ENCODE data around the gene RAB40B. TPM values are rescaled to one million over a fixed set of nuclear protein-coding genes. Genes with fewer than 3 reads are reported as not detected.

RAB40B gene
- polyA plus RNA-seq, 1 experiment, result 9.4 TPM

GRCh38 chr17:82693168-82693867, 5.2 kb downstream of the RAB40B start:
- TF ChIP-seq, protein P1, sequence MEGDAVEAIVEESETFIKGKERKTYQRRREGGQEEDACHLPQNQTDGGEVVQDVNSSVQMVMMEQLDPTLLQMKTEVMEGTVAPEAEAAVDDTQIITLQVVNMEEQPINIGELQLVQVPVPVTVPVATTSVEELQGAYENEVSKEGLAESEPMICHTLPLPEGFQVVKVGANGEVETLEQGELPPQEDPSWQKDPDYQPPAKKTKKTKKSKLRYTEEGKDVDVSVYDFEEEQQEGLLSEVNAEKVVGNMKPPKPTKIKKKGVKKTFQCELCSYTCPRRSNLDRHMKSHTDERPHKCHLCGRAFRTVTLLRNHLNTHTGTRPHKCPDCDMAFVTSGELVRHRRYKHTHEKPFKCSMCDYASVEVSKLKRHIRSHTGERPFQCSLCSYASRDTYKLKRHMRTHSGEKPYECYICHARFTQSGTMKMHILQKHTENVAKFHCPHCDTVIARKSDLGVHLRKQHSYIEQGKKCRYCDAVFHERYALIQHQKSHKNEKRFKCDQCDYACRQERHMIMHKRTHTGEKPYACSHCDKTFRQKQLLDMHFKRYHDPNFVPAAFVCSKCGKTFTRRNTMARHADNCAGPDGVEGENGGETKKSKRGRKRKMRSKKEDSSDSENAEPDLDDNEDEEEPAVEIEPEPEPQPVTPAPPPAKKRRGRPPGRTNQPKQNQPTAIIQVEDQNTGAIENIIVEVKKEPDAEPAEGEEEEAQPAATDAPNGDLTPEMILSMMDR (IDR thresholded peaks at IDR 0.05; ENCODE audit: insufficient read depth, low read depth, low read length), result no peak
- Histone ChIP-seq H3K4me3 (ENCODE audit: low read depth, low read length) (no peak overlapping the region), H3K36me3 (ENCODE audit: control insufficient read depth, insufficient read depth, low read length) (no peaks in the 10 kb centered on the region), H3K27me3 (ENCODE audit: control insufficient read depth, insufficient read depth, low read length) (peaks cover 2% of the 10 kb centered on the region; the same call in 1 of the 2 replicates)
- POLR2A ChIA-PET, result no interaction called here
- CTCF ChIA-PET, result no interaction called here
- no peak for DNase-seq (ENCODE audit: low read depth)

- POLR2A ChIA-PET, result no interaction called here
- H3K36me3 ChIP-seq (ENCODE audit: control insufficient read depth, insufficient read depth, low read length), result no peaks in the 10 kb centered on the region
- TF ChIP-seq, protein P1 (IDR thresholded peaks at IDR 0.05; ENCODE audit: insufficient read depth, low read depth, low read length), result no peak
- CTCF ChIA-PET, result no interaction called here
- no peak overlapping the region for H3K4me3 ChIP-seq (ENCODE audit: low read depth, low read length)
- peaks cover 1% of the 10 kb centered on the region; the same call in 1 of the 2 replicates for H3K27me3 ChIP-seq (ENCODE audit: control insufficient read depth, insufficient read depth, low read length)
- DNase-seq (ENCODE audit: low read depth), result no peak
Measured at GRCh38 chr17:82692268-82692667, 6.2 kb downstream of the RAB40B start.

GRCh38 chr17:82691714-82692113, 6.8 kb downstream of the RAB40B start:
- Histone ChIP-seq H3K4me3 (ENCODE audit: low read depth, low read length) (no peak overlapping the region), H3K36me3 (ENCODE audit: control insufficient read depth, insufficient read depth, low read length) (no peaks in the 10 kb centered on the region), H3K27me3 (ENCODE audit: control insufficient read depth, insufficient read depth, low read length) (no peaks in the 10 kb centered on the region)
- ChIA-PET POLR2A (no interaction called here), CTCF (no interaction called here)
- no peak for DNase-seq (ENCODE audit: low read depth)
- TF ChIP-seq, protein P1 (IDR thresholded peaks at IDR 0.05; ENCODE audit: insufficient read depth, low read depth, low read length), result no peak

DNA sequence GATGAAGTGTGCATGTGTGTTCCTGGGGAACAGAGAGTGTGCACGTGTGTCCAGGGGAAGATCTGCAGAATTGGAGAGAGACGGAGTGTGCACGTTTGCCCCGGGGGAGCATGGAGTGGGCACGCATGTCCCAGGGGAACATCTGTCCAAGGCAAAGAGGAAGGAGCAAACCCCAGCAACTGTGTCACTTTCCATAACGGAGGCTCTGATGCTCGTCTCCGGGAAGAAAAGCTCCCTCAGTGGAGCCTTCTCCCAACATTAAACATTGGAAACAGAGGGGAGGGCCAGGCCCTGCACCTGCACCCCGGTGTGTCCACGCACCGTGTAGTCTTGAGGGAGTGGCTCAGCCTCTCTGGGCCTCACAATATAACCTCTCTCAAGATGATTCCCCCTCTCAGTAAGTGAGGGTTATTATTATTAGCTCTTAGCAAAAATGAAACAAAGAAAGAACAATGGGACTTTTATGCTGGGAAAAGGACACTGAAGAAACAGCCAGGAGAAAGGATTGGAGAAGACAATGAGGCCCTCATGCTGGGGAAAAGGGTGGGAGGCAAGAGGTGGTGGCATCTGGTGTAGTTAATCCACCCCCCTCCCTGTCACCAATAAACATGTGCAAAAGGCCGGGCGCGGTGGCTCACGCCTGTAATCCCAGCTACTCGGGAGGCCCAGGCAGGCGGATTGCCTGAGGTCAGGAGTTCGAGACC, 7.6 kb downstream of the RAB40B start:
- Histone ChIP-seq H3K36me3 (ENCODE audit: control insufficient read depth, insufficient read depth, low read length) (no peaks in the 10 kb centered on the region), H3K27me3 (ENCODE audit: control insufficient read depth, insufficient read depth, low read length) (no peaks in the 10 kb centered on the region), H3K4me3 (ENCODE audit: low read depth, low read length) (no peak overlapping the region)
- POLR2A ChIA-PET, result no interaction called here
- CTCF ChIA-PET, result no interaction called here
- no peak for DNase-seq (ENCODE audit: low read depth)
- TF ChIP-seq, protein P1 (IDR thresholded peaks at IDR 0.05; ENCODE audit: insufficient read depth, low read depth, low read length), result no peak

GRCh38 chr17:82689077-82689476, 9.4 kb downstream of the RAB40B start:
- CTCF ChIA-PET, result no interaction called here
- TF ChIP-seq, protein P1 (IDR thresholded peaks at IDR 0.05; ENCODE audit: insufficient read depth, low read depth, low read length), result no peak
- Histone ChIP-seq H3K36me3 (ENCODE audit: control insufficient read depth, insufficient read depth, low read length) (no peaks in the 10 kb centered on the region), H3K27me3 (ENCODE audit: control insufficient read depth, insufficient read depth, low read length) (no peaks in the 10 kb centered on the region), H3K4me3 (ENCODE audit: low read depth, low read length) (no peak overlapping the region)
- POLR2A ChIA-PET, result no interaction called here
- no peak for DNase-seq (ENCODE audit: low read depth)
